Measurements from ENCODE around the gene SIL1.
"Not testable (repeated sequence)": the region's sequence is repeated elsewhere in the genome, so short reads cannot be mapped to it uniquely, and the experiment has no call there.

SIL1 gene

GRCh38 chr5:139022528-139022927 lies 175.6 kb downstream of the SIL1 start:
- no peak for TF ChIP-seq Cebpa-rat (IDR thresholded peaks at IDR 0.05)
- no peaks in the 10 kb centered on the region for H3K27me3 ChIP-seq
- H3K9ac ChIP-seq, result no peak overlapping the region
- no peaks in the 10 kb centered on the region for H4K20me1 ChIP-seq
- H3K27ac ChIP-seq, result no peak overlapping the region
- no peaks in the 10 kb centered on the region for H3K4me1 ChIP-seq
- H3K4me2 ChIP-seq, result no peak overlapping the region
- no peak overlapping the region for H3K4me3 ChIP-seq
- H3K9me3 ChIP-seq, result no peaks in the 10 kb centered on the region
- peaks cover 41% of the 10 kb centered on the region for H3K36me3 ChIP-seq

- H3K27me3 ChIP-seq, result no peaks in the 10 kb centered on the region
- no peaks in the 10 kb centered on the region for H3K4me1 ChIP-seq
- no peak overlapping the region for H3K4me3 ChIP-seq
- H3K36me3 ChIP-seq, result peaks cover 40% of the 10 kb centered on the region
- H4K20me1 ChIP-seq, result no peaks in the 10 kb centered on the region
- TF ChIP-seq Cebpa-rat (IDR thresholded peaks at IDR 0.05), result no peak
- H3K9me3 ChIP-seq, result no peaks in the 10 kb centered on the region
- H3K9ac ChIP-seq, result no peak overlapping the region
- H3K4me2 ChIP-seq, result no peak overlapping the region
- H3K27ac ChIP-seq, result no peak overlapping the region
These were observed 176.8 kb downstream of the SIL1 start for GRCh38 chr5:139021346-139021745.

- Histone ChIP-seq H3K36me3 (peaks cover 38% of the 10 kb centered on the region; the same call in 1 of the 2 replicates), H3K9ac (no peak overlapping the region), H3K4me1 (no peaks in the 10 kb centered on the region), H3K27ac (no peak overlapping the region), H3K4me3 (no peak overlapping the region), H3K4me2 (no peak overlapping the region), H3K9me3 (no peaks in the 10 kb centered on the region), H4K20me1 (no peaks in the 10 kb centered on the region), H3K27me3 (no peaks in the 10 kb centered on the region)
- no peak for TF ChIP-seq Cebpa-rat (IDR thresholded peaks at IDR 0.05)
These were observed 178.3 kb downstream of the SIL1 start for GRCh38 chr5:139019880-139020279.

GRCh38 chr5:139019211-139019610 lies 179.0 kb downstream of the SIL1 start:
- H4K20me1 ChIP-seq, result no peaks in the 10 kb centered on the region
- no peak overlapping the region for H3K9ac ChIP-seq
- TF ChIP-seq Cebpa-rat (IDR thresholded peaks at IDR 0.05), result no peak
- no peak overlapping the region for H3K4me3 ChIP-seq
- H3K36me3 ChIP-seq, result peaks cover 38% of the 10 kb centered on the region; the same call in 1 of the 2 replicates
- no peaks in the 10 kb centered on the region for H3K27me3 ChIP-seq
- no peak overlapping the region for H3K4me2 ChIP-seq
- no peaks in the 10 kb centered on the region for H3K4me1 ChIP-seq
- no peaks in the 10 kb centered on the region for H3K9me3 ChIP-seq
- no peak overlapping the region for H3K27ac ChIP-seq

- Histone ChIP-seq H3K27ac (no peak overlapping the region), H3K4me3 (no peak overlapping the region), H3K9me3 (no peaks in the 10 kb centered on the region), H3K36me3 (peaks cover 29% of the 10 kb centered on the region; the same call in 1 of the 2 replicates), H3K4me1 (no peaks in the 10 kb centered on the region), H3K9ac (no peak overlapping the region), H3K27me3 (no peaks in the 10 kb centered on the region), H3K4me2 (no peak overlapping the region), H4K20me1 (no peaks in the 10 kb centered on the region)
- no peak for TF ChIP-seq Cebpa-rat (IDR thresholded peaks at IDR 0.05)
These were observed 180.5 kb downstream of the SIL1 start for GRCh38 chr5:139017624-139018023.

- H3K36me3 ChIP-seq, result peaks cover 29% of the 10 kb centered on the region; the same call in 1 of the 2 replicates
- no peak overlapping the region for H3K4me3 ChIP-seq
- no peak overlapping the region for H3K4me2 ChIP-seq
- H3K9ac ChIP-seq, result no peak overlapping the region
- TF ChIP-seq Cebpa-rat (IDR thresholded peaks at IDR 0.05), result no peak
- no peak overlapping the region for H3K27ac ChIP-seq
- H3K27me3 ChIP-seq, result no peaks in the 10 kb centered on the region
- H4K20me1 ChIP-seq, result no peaks in the 10 kb centered on the region
- H3K4me1 ChIP-seq, result no peaks in the 10 kb centered on the region
- H3K9me3 ChIP-seq, result no peaks in the 10 kb centered on the region
These were observed 182.0 kb downstream of the SIL1 start for GRCh38 chr5:139016186-139016585.

- H3K27ac ChIP-seq, result no peak overlapping the region
- TF ChIP-seq Cebpa-rat (IDR thresholded peaks at IDR 0.05), result no peak
These were observed 183.4 kb downstream of the SIL1 start for GRCh38 chr5:139014726-139015125.

GRCh38 chr5:139012176-139012575 lies 186.0 kb downstream of the SIL1 start:
- Histone ChIP-seq H3K9ac (no peak overlapping the region), H3K27me3 (no peaks in the 10 kb centered on the region), H3K4me2 (no peak overlapping the region), H3K36me3 (no peaks in the 10 kb centered on the region), H3K27ac (no peak overlapping the region), H4K20me1 (no peaks in the 10 kb centered on the region), H3K4me1 (no peaks in the 10 kb centered on the region), H3K4me3 (no peak overlapping the region), H3K9me3 (no peaks in the 10 kb centered on the region)
- TF ChIP-seq Cebpa-rat (IDR thresholded peaks at IDR 0.05), result no peak

More at GRCh38 chr5:139014726-139015125, 183.4 kb downstream of the SIL1 start:
- no peaks in the 10 kb centered on the region for H4K20me1 ChIP-seq
- no peak overlapping the region for H3K4me3 ChIP-seq
- no peaks in the 10 kb centered on the region for H3K4me1 ChIP-seq
- no peak overlapping the region for H3K4me2 ChIP-seq
- H3K36me3 ChIP-seq, result peaks cover 15% of the 10 kb centered on the region; the same call in 1 of the 2 replicates
- no peaks in the 10 kb centered on the region for H3K9me3 ChIP-seq
- no peak overlapping the region for H3K9ac ChIP-seq
- H3K27me3 ChIP-seq, result no peaks in the 10 kb centered on the region

GRCh38 chr5:139011156-139011555 lies 187.0 kb downstream of the SIL1 start:
- not testable (repeated sequence) for H4K20me1 ChIP-seq, H3K27me3 ChIP-seq, H3K36me3 ChIP-seq, H3K27ac ChIP-seq, H3K4me3 ChIP-seq, H3K4me2 ChIP-seq, H3K9me3 ChIP-seq, H3K4me1 ChIP-seq, H3K9ac ChIP-seq

- Histone ChIP-seq H3K4me2 (no peak overlapping the region), H3K36me3 (no peaks in the 10 kb centered on the region), H3K4me1 (no peaks in the 10 kb centered on the region), H3K27me3 (no peaks in the 10 kb centered on the region), H3K27ac (no peak overlapping the region), H4K20me1 (no peaks in the 10 kb centered on the region), H3K9me3 (no peaks in the 10 kb centered on the region), H3K9ac (no peak overlapping the region), H3K4me3 (no peak overlapping the region)
- no peak; the same call in 1 of the 2 replicates for TF ChIP-seq Cebpa-rat (IDR thresholded peaks at IDR 0.05)
These were observed 193.5 kb downstream of the SIL1 start for GRCh38 chr5:139004374-139005307.
